Caki2 (cell line): ENCODE data around the gene SLC37A2. TPM values are rescaled to one million over a fixed set of nuclear protein-coding genes. Genes with fewer than 3 reads are reported as not detected.
"Not testable (repeated sequence)": the region's sequence is repeated elsewhere in the genome, so short reads cannot be mapped to it uniquely, and the experiment has no call there.

ENCODE experiments used
- DNase-seq: peaks from one replicate; pipeline ENCODE4 v3.0.0-alpha.2; 2015; ENCODE audit warnings: low read depth
- in situ Hi-C: cut with HindIII; loops from 2 replicates; pipeline ENCODE4 v1.10.0; 2016; ENCODE audit warnings: low sequenced_read_pairs, low pct_unique_long_range_greater_than_20kb, mixed read lengths
- total RNA-seq: library from RNA; depleted of rRNA; stranded (reverse); fragments of >200 nt; shearing (Covaris generic); gene quantifications from 2 replicates; pipeline ENCODE4 v1.2.3, GENCODE V29; 2014; ENCODE audit warnings: low replicate concordance

The SLC37A2 gene
- total RNA-seq, 1 experiment from 2014 or later, result 1.9 TPM

DNA sequence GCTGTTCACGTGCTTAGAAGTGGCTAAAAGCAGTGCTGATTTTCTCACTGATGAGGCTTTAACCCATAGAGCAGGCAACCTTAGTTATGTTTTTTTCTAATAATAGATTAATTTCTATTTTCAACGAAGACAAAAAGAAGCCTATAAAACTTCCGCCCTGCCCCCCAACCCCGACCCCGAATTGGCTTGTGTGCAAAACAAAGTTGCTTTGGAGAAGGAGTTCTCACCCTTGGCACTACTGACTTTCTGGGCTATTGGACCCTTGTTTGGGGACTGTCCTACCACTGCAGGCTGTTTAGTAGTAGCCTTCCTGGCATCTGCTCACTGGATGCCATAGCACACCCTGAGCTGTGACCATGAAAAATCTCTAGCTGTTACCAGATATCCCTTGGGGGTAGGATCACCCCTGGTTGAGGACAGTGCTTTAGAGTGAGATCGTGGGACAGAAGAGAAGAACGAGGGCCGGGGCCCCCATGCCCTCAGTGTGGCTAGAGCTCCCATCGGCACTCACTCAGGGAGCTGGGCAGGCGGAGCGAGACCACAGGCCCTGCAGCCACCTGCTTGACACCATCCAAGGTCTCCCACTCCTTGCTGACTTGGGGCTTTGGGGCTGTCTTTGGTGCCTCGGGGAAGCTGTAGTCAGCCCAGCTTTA lies 16.9 kb downstream of the SLC37A2 start:
- no peak for DNase-seq
- in situ Hi-C loops, result no loop called here

DNA sequence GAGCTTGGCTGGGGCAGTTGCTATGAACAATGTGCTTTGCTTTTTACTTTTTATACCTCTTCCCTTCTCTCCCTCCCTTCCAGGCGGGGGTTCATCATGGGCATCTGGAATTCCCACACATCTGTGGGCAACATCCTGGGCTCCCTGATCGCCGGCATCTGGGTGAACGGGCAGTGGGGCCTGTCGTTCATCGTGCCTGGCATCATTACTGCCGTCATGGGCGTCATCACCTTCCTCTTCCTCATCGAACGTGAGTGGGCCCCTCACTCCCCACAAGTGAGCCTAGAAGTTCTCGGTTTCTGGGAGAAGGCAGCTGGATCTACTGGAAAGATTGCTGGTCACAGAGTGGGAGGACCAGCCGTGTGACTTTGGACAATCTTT lies 17.4 kb downstream of the SLC37A2 start:
- in situ Hi-C loops, result no loop called here
- DNase-seq, result no peak

DNA sequence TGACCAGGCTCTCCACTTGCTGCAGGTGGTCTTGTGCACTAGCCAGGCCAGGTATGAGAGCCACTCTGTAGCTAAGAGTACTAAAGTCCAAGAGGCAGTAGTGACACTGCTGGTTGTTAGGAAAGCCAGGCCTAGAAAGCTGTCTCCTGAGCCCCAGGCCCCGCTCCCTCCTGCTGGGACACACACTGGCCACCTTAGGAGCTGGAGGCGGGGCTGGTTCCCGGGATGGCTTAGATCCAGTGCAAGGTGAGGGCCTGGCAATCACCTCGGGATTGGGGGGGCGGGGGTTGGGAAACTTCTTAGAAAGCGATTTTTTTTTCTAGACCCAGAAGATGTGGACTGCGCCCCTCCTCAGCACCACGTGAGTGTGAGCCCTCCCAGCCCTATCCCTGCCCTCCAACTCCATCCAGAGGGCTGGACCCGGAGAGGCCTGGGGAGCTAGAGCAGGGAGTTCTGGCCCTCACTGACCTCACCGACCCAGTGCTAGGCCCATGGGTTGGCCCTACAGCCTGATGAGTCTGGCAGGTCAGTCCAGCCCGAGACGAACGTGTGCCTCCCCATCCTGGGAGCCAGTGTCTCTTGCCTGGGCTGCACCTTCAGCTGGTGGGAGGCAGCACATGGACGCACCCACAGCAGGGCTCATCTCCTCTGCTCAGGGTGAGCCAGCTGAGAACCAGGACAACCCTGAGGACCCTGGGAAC lies 18.1 kb downstream of the SLC37A2 start:
- no peak for DNase-seq
- in situ Hi-C loops, result no loop called here

DNA sequence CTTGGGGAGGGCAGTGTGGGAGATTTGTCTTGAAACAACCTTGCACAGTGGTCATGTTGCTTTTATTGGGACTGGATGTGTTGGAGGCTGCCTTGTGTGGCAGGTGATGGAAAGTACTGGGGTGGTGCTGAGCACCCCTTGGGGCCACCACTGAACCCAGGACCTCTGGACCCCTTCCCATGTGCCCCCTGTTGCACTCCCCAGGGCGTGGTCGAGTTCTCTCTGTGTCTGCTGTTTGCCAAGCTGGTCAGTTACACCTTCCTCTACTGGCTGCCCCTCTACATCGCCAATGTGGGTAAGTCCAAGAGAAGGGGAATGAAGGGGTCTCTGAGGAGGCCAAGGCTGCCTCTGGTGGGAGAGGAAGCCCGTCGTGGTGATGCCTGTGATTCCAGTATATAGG lies 18.9 kb downstream of the SLC37A2 start:
- DNase-seq, result no peak
- in situ Hi-C loops, result no loop called here

DNA sequence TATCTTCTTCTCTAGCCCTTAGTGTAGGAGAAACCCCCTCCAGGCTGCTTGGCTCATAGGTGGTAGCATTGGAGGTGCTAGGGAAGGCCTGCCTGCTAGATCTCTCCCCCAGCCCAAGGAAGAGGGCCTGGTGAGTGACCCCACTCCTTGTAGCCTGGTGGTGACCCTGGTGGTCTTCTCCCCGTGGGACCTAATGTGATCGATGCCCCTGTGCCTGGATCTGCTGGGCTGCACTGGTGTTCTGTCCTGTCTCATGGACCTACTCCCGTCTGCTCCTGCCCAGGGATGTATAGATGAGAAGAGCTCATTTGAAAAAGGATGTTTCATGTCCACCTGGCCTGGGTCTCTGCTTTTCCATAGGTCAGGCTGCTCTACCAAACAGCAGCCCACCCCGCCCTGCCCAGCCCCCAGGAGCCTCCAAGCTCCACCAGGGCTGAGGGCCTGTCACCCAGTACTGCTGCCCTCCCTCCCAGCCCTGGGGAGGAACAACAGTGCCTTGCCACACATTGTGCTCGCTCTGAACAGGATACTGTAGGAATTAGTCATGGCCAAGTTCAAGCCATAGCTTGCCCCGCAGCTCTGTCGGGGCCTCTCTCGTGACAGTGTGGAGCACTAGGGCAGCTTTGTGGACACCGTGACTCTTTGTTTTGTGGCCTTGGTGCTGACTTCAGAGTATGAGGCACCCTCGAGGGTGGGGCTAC lies 19.7 kb downstream of the SLC37A2 start:
- DNase-seq, result peak; percentile 6
- in situ Hi-C loops, result no loop called here

DNA sequence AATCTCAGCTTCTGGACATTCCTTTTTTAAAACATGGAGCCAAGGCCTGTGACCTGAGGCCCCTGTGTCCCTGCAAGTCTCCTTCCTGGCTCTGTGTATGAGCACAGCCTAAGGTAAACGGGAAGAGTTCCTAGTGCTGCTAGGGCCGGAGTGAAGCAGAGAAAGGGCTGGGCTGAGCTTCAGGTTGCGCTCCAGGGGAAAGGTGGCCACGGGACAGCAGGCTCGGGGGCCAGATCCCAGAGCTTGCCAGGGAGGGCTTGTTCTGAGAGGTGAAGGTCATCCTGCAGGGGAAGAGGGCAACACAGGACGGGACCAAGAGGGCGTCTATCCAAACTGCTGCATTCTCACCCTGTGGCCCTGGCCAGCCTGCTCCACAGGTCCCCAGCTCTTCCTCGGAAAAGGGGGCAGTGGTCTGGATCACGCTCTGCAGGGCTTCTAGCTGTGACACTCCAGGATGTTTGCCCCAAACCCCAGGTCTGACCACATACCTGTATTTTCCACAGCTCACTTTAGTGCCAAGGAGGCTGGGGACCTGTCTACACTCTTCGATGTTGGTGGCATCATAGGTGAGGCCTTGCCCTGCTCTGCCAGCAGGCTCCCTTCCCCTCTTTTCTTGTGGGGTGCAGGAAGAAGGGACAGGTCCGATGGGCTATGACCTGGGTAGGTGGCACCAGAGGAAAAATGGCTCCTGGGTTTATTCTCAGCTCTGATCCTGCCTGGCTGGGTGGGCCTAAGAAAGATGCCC lies 20.4 kb downstream of the SLC37A2 start:
- DNase-seq, result no peak
- in situ Hi-C loops, result no loop called here

DNA sequence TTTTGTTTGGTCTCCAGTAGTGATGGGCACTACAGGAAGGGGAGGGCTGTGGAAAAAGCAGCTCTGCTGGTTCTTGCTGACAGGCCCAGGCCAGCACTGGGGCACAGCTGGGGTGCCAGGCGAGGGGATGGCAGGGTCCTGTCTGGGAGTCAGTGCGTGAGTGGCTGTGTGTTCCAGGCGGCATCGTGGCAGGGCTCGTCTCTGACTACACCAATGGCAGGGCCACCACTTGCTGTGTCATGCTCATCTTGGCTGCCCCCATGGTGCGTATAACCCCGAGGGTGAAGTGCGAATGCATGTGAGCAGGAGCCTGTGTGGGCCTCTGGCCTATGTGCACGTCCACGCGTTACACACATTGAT lies 20.9 kb downstream of the SLC37A2 start:
- DNase-seq, result no peak
- in situ Hi-C loops, result no loop called here

DNA sequence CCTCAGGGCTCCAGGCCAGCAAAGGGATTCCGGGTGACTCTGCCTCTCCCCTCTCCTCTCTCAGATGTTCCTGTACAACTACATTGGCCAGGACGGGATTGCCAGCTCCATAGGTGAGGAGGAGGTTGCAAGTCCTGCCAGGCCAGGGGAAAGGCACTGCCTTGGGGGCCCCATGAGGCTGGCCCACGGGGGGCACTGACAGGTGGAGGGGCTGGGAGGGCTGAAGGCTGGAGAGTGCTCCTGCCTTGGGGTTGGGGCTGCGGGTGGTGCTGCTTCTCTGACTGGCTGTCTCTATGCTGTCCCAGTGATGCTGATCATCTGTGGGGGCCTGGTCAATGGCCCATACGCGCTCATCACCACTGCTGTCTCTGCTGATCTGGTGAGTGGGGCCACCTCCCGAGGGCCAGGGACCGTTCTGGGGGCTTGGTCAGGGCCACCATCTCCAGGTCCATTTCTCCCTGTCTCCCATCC lies 21.7 kb downstream of the SLC37A2 start:
- in situ Hi-C loops, result no loop called here
- no peak for DNase-seq

DNA sequence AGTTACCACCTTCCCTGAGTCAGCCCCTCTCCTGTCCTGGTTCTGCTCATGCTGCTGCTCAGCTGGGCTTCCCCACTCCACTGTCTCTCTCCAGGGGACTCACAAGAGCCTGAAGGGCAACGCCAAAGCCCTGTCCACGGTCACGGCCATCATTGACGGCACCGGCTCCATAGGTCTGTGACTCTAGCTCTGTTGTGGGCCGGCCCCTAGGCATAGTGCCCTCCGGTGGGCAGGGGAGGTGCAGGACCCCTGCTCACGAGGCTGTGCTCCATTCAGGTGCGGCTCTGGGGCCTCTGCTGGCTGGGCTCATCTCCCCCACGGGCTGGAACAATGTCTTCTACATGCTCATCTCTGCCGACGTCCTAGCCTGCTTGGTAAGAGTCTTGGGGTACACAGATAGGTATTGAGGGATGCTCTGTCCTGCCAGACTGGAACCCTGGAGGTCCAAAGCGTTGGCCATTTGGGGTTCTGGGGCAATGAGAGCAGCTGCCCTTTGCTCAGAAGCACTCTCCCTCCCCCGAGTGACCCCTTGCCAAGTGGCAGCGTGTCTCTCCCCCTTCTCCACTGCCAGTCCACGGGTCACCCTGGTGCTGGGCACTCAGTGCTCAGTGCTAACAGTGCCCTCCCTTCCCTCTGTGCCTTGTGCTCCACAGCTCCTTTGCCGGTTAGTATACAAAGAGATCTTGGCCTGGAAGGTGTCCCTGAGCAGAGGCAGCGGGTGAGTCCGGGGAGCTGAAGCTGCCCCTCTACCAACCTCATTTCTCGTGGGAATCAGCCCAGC lies 22.4 kb downstream of the SLC37A2 start:
- DNase-seq, result no peak
- in situ Hi-C loops, result no loop called here

DNA sequence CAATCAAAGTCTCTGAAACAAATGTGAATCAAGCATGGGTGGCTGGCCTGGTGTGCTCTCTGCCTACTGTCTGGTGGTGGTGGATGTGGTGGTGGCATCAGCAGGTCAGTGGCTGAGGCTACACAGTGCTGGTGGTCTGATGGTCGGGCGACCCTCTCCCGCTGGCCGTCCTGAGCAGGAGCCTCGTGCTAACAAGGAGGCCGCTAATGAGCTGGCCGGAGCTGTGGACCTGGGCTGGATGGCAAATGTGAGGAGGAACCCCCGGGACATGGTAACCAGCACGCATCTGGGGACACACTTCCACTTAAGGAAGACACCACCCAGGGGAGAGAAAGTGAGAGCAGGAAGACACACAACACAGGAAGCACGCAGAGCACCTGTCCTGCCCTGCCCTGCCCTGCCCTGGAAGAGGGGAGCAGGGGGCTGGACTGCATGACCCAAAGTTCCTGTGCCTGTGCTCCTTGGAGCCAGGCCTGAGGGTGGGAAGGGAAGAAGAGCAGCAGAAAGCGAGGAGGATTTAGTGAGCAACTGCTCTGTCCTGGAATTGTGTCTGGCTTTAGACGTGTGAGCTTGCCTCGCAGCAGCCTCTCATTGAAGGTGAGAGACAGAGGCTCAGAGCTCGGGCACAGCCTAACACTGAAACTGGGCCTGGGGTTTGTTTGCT lies 23.7 kb downstream of the SLC37A2 start:
- in situ Hi-C loops, result no loop called here
- DNase-seq, result no peak

DNA sequence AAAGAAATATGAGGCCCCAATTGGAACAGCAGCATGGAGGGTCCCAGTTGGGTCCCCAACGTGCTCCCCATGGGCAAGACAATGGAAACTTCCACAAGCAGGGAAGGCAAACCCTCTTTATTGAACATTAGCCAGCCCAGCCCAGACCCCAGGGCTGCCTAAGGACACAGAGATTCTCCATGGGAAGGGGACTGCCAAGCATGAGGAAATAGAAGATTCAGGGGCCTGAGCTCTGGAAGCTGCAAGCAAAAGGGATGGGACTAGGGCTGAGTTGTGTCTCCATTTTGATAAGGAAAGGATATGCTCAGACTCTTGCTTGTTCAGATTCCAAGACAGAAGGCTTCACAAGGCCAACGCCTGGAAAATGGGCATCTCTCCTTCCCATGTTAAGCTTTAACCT lies 25.0 kb downstream of the SLC37A2 start:
- DNase-seq, result no peak
- in situ Hi-C loops, result no loop called here

DNA sequence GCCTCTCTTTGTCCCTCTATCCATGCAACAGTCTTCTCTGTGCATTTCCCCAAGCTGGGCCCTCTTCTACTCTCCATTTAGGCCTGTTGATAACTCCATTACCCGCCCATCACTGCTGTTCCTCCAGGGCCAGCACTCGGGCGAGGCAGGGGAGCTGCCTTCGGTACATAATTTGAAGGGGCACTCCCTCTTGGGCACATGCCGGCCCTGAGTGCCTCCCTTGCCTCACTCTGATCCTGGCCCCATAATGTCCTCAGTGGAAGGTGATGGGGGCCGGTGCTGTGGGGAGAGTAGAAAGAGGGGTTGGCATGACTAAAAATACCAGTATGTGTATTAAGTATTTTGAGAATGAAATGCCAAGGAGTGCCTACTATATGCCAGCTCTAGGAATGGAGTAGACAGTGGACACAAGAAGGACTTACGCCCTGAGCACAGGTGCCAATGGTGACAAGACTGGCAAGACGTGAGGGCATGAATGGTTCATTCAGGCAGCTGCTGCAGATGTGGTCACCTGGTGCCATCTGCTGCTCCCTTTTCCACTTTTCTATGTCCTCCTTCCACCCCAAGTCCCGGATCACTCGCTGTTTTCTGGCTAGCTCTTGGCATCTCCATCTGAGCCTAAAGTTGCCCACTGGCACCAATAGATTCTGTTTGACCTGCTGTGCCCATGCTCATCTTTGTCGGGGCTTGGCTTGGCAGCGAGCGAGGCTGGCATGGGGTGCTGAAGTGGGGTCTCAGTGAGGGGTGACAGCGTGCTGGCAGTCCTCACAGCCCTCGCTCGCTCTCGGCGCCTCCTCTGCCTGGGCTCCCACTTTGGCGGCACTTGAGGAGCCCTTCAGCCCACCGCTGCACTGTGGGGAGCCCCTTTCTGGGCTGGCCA lies 25.7 kb downstream of the SLC37A2 start:
- in situ Hi-C loops, result no loop called here
- DNase-seq, result no peak

DNA sequence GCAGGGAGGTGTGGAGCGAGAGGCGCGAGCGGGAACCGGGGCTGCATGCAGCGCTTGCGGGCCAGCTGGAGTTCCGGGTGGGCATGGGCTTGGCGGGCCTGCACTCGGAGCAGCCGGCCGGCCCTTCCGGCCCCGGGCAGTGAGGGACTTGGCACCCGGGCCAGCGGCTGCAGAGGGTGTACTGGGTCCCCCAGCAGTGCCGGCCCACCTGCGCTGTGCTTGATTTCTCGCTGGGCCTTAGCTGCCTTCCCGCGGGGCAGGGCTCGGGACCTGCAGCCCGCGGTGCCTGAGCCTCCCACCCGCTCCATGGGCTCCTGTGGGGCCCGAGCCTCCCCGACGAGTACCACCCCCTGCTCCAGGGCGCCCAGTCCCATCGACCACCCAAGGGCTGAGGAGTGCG lies 26.4 kb downstream of the SLC37A2 start:
- DNase-seq, in situ Hi-C loops: not testable (repeated sequence)

DNA sequence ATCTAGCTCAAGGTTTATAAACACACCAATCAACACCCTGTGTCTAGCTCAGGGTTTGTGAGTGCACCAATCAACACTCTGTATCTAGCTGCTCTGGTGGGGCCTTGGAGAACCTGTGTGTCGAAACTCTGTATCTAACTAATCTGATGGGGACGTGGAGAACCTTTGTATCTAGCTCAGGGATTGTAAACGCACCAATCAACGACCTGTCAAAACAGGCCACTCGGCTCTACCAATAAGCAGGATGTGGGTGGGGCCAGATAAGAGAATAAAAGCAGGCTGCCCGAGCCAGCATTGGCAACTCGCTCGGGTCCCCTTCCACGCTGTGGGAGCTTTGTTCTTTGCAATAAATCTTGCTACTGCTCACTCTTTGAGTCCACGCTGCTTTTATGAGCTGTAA lies 27.0 kb downstream of the SLC37A2 start:
- DNase-seq, in situ Hi-C loops: not testable (repeated sequence)

DNA sequence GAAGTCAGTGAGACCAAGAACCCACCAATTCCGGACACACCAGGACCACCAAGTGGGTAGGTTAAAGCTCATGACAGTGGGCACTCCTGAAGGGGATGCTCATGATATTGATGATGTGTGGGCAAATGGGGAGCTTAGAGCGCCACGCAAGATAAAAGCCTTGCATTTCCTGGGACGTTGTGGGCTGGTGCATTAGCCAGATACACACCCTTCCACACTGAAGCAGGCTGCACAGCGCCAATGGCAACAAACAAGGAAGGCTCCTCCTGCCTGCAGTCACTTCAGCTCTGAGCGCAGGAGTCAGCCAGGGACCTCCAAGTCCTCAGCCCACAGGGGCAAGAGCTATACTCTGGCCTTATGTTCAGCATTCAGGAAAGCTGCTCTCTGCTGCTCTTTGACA lies 27.7 kb downstream of the SLC37A2 start:
- DNase-seq, result no peak
- in situ Hi-C loops, result no loop called here

DNA sequence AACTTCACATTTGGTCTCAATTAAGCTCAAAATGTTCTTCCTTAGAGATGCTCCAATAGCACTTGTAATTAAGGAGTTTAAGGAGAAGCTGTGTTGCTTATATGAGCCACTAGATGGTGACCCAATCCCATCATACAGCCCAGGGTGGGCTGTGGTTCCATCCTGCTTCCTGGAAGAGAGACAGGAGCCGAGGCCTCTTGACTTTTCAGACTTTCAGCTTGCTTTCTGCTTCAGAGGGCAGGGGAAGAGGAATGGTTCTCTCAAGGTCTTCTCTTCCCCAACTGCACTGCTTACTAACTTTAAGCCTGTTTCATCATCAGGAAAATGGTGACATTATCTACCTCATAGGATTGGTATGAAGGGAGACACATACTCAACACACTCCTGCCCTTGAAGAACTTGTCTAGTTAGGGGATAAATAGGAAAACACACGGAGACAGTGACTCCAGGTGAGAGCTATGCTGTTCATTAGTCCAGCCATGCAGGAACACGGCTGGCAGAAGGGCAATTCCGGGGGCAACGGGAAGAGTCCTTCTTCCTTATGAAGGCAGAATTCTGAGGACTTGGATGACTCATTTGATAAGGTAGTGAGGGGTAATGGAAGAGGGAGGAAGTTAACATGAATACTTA lies 28.3 kb downstream of the SLC37A2 start:
- in situ Hi-C loops, result no loop called here
- peak; percentile 41 for DNase-seq
